Stimulated activated CD8-positive, alpha-beta memory T cell treated with anti-CD3 and anti-CD28 coated beads, Interleukin-4, amount 100 ng/mL, for 48 hours (primary cell): ENCODE results near the gene RXFP2.
A peak's percentile ranks its signal among the peaks of the same experiment; 100 is the strongest.

Experiments
- DNase-seq: peaks from one replicate; pipeline ENCODE4 v3.0.0-alpha.2; 2020

RXFP2 gene

GRCh38 chr13:31835932-31836331, 96.6 kb downstream of the RXFP2 start:
- DNase-seq, result no peak

- DNase-seq, result no peak
Observed at GRCh38 chr13:31843044-31843443, 103.7 kb downstream of the RXFP2 start.

GRCh38 chr13:31846182-31846938, 107.0 kb downstream of the RXFP2 start:
- DNase-seq, result peak; percentile 84

GRCh38 chr13:31846961-31847752, 107.8 kb downstream of the RXFP2 start:
- DNase-seq, result no peak

GRCh38 chr13:31848621-31849020, 109.3 kb downstream of the RXFP2 start:
- DNase-seq, result no peak

GRCh38 chr13:31849206-31849605, 109.9 kb downstream of the RXFP2 start:
- no peak for DNase-seq

GRCh38 chr13:31850041-31850555, 110.8 kb downstream of the RXFP2 start:
- DNase-seq, result no peak

GRCh38 chr13:31851216-31851615, 111.9 kb downstream of the RXFP2 start:
- DNase-seq, result no peak
